Testis (tissue), 2 donors: ENCODE results near the gene ALG10B.

Source experiments
- CTCF ChIP-seq, 3 experiments: fragments of 450-650 bp in 2 of 3; fragments of 200-600 bp in 1 of 3; sonication (generic) in 1 of 3; IDR thresholded peaks; one replicate each; pipeline ENCODE4 v1.5.1; 2016 to 2019; ENCODE audit warnings: antibody characterized with exemption in 3 of 3, mild to moderate bottlenecking in 2 of 3, moderate library complexity in 1 of 3
- POLR2A ChIP-seq: fragments of 450-650 bp; IDR thresholded peaks from one replicate; pipeline ENCODE4 v1.6.1; 2017; ENCODE audit warnings: antibody characterized with exemption, mild to moderate bottlenecking, moderate library complexity

DNA sequence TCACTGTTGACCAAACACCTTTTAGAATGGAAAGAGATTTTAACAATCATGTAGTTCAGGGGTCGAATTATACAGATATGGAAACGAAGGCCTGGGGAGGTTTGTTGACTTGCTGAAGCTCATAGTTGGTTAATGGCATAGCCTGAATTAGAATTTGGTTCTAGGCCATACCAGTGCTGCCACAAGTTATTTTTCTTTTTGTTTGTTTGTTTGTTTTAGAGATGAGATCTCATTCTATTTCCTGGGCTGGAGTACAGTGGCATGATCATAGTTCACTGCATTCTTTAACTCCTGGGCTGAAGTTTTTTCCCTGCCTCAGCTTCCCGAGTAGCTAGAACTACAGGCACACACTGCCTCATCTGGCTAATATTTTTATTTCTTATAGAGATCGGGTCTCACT, 25.4 kb upstream of the ALG10B start:
- TF ChIP-seq CTCF (IDR thresholded peaks at IDR 0.05) = no peak
- no peak for TF ChIP-seq POLR2A
